ENCODE measurements around the gene GSG1. TPM values are rescaled to one million over a fixed set of nuclear protein-coding genes. Genes with fewer than 3 reads are reported as not detected.

The GSG1 gene
- total RNA-seq, 1 donor: 0.36 TPM

DNA sequence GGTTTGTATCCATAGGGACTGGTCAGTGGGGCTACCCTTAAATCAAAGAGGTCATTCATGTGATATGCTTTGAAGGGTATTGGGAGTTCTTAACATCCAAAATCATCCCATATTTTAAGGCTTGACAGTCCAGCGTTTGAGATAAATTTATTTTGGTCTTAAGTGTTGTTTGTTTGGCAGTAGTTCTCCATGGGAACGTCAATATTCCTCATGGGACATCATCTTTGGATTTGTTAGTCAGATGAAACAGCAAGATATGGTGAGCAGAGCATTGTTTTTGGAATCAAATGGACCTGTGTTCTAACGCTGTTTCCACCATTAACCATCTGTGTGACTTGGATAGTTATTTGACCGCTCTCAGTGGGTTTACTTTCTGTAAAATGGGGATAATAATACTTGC lies 45.9 kb upstream of the GSG1 start:
- H3K9me3 ChIP-seq (ENCODE audit: low read depth, low read length): no peaks in the 10 kb centered on the region
- TF ChIP-seq, protein P1, sequence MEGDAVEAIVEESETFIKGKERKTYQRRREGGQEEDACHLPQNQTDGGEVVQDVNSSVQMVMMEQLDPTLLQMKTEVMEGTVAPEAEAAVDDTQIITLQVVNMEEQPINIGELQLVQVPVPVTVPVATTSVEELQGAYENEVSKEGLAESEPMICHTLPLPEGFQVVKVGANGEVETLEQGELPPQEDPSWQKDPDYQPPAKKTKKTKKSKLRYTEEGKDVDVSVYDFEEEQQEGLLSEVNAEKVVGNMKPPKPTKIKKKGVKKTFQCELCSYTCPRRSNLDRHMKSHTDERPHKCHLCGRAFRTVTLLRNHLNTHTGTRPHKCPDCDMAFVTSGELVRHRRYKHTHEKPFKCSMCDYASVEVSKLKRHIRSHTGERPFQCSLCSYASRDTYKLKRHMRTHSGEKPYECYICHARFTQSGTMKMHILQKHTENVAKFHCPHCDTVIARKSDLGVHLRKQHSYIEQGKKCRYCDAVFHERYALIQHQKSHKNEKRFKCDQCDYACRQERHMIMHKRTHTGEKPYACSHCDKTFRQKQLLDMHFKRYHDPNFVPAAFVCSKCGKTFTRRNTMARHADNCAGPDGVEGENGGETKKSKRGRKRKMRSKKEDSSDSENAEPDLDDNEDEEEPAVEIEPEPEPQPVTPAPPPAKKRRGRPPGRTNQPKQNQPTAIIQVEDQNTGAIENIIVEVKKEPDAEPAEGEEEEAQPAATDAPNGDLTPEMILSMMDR (IDR thresholded peaks at IDR 0.05; ENCODE audit: extremely low read depth, low read depth, low read length): no peak
- peaks cover 14% of the 10 kb centered on the region for H3K4me1 ChIP-seq (ENCODE audit: insufficient read depth, low read length)
- DNase-seq (ENCODE audit: insufficient read length, low spot score, missing footprints): no peak
- no peak overlapping the region for H3K4me2 ChIP-seq (ENCODE audit: insufficient read depth, low read length)
- H3K79me2 ChIP-seq (ENCODE audit: insufficient read depth, low read length): no peaks in the 10 kb centered on the region
- no peak overlapping the region for H3K27ac ChIP-seq (ENCODE audit: low read depth, low read length)
- H3K27me3 ChIP-seq (ENCODE audit: insufficient read depth, low read length): no peaks in the 10 kb centered on the region
- no peaks in the 10 kb centered on the region for H3K36me3 ChIP-seq (ENCODE audit: insufficient read depth, low read length)
- no peak overlapping the region for H3K4me3 ChIP-seq (ENCODE audit: insufficient read depth, low read length)
- no peak overlapping the region for H2AFZ ChIP-seq (ENCODE audit: low read length)
- H4K20me1 ChIP-seq (ENCODE audit: insufficient read depth, low read length): no peaks in the 10 kb centered on the region

- Histone ChIP-seq H3K4me1 (ENCODE audit: insufficient read depth, low read length) (peaks cover 5% of the 10 kb centered on the region), H3K36me3 (ENCODE audit: insufficient read depth, low read length) (no peaks in the 10 kb centered on the region), H3K79me2 (ENCODE audit: insufficient read depth, low read length) (no peaks in the 10 kb centered on the region), H4K20me1 (ENCODE audit: insufficient read depth, low read length) (no peaks in the 10 kb centered on the region), H2AFZ (ENCODE audit: low read length) (no peak overlapping the region), H3K27me3 (ENCODE audit: insufficient read depth, low read length) (no peaks in the 10 kb centered on the region), H3K4me3 (ENCODE audit: insufficient read depth, low read length) (no peak overlapping the region), H3K27ac (ENCODE audit: low read depth, low read length) (no peak overlapping the region), H3K9me3 (ENCODE audit: low read depth, low read length) (no peaks in the 10 kb centered on the region), H3K4me2 (ENCODE audit: insufficient read depth, low read length) (no peak overlapping the region)
- no peak for DNase-seq (ENCODE audit: insufficient read length, low spot score, missing footprints)
- TF ChIP-seq, protein P1 (IDR thresholded peaks at IDR 0.05; ENCODE audit: extremely low read depth, low read depth, low read length): no peak
Measured at GRCh38 chr12:13148485-13148847, 45.0 kb upstream of the GSG1 start.

DNA sequence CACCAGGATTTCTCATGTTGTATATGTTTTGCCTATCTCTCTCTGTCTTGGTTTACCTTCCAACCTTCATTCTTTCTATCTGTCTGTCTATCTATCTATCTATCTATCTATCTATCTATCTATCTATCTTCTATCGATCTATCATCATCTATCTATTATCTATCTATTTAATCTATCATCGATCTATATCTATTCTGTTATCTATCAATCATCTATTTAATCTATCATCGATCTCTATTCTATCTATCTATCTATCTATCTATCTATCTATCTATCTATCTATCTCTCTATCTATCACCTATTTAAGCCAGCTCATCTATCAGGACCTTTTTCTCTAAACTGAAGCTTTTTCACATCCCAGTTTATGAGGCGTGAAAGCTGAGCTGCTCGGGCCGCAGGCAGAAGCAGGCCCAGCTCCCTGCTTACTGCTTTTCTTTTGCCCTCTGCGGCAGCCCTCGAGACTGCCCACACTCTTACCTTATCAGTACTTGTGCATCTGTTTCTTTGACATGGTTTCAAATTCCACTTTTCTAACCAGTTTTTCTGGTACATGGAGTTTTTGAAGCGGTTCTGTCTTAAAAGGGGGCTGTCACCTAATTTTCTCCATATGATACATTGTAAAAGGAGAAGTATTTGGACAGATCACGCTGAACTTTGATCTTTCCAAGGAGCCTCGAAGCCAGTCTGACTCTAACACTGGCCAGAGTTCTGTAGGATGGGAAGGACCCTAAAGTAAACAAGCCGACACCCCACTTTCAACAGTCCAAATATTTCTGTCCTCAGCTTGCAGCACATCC lies 44.4 kb upstream of the GSG1 start:
- no peak overlapping the region for H3K4me2 ChIP-seq (ENCODE audit: insufficient read depth, low read length)
- DNase-seq (ENCODE audit: insufficient read length, low spot score, missing footprints): no peak
- no peaks in the 10 kb centered on the region for H3K36me3 ChIP-seq (ENCODE audit: insufficient read depth, low read length)
- no peaks in the 10 kb centered on the region for H4K20me1 ChIP-seq (ENCODE audit: insufficient read depth, low read length)
- no peak overlapping the region for H3K4me3 ChIP-seq (ENCODE audit: insufficient read depth, low read length)
- H3K4me1 ChIP-seq (ENCODE audit: insufficient read depth, low read length): peaks cover 4% of the 10 kb centered on the region
- no peaks in the 10 kb centered on the region for H3K79me2 ChIP-seq (ENCODE audit: insufficient read depth, low read length)
- H2AFZ ChIP-seq (ENCODE audit: low read length): no peak overlapping the region
- H3K27ac ChIP-seq (ENCODE audit: low read depth, low read length): no peak overlapping the region
- H3K9me3 ChIP-seq (ENCODE audit: low read depth, low read length): no peaks in the 10 kb centered on the region
- TF ChIP-seq, protein P1 (IDR thresholded peaks at IDR 0.05; ENCODE audit: extremely low read depth, low read depth, low read length): no peak
- no peaks in the 10 kb centered on the region for H3K27me3 ChIP-seq (ENCODE audit: insufficient read depth, low read length)

DNA sequence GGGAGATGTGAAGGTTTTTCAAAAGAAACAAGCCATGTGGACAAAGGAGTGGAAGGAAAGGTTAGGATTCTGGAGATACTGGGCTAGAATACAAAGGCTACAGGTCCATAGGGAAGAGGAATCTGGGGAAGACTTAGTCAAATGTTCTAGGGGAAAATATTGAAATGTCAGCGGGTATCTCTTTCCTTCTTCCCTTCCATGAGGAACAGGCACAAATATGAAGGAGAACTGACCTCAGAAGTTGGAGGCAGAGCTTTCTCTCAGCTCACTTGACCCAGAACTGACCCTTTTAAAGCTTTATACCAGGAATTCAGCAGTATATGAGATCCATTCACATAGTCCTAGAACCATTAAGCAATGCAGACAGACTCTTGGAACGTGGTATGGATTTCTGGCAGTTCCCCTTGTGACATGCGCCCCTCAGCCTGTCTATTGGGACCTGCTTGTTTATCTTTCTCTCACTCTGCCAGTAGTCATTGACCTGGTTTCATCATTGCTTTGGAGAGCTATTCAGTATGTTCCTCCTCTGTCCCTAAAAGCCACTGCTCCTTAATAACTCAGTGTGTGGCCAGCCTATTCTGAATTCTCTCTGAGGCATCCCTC lies 43.0 kb upstream of the GSG1 start:
- Histone ChIP-seq H3K4me1 (ENCODE audit: insufficient read depth, low read length) (peaks cover 4% of the 10 kb centered on the region), H4K20me1 (ENCODE audit: insufficient read depth, low read length) (no peaks in the 10 kb centered on the region), H3K9me3 (ENCODE audit: low read depth, low read length) (no peaks in the 10 kb centered on the region), H3K4me2 (ENCODE audit: insufficient read depth, low read length) (no peak overlapping the region), H3K27ac (ENCODE audit: low read depth, low read length) (no peak overlapping the region), H3K27me3 (ENCODE audit: insufficient read depth, low read length) (no peaks in the 10 kb centered on the region), H3K4me3 (ENCODE audit: insufficient read depth, low read length) (no peak overlapping the region), H3K36me3 (ENCODE audit: insufficient read depth, low read length) (no peaks in the 10 kb centered on the region), H3K79me2 (ENCODE audit: insufficient read depth, low read length) (no peaks in the 10 kb centered on the region), H2AFZ (ENCODE audit: low read length) (no peak overlapping the region)
- DNase-seq (ENCODE audit: insufficient read length, low spot score, missing footprints): no peak
- TF ChIP-seq, protein P1 (IDR thresholded peaks at IDR 0.05; ENCODE audit: extremely low read depth, low read depth, low read length): no peak

All from osteoblast (primary cell).